ENCODE measurements around the gene SPTLC1. TPM values are rescaled to one million over a fixed set of nuclear protein-coding genes. Genes with fewer than 3 reads are reported as not detected.
A peak's percentile ranks its signal among the peaks of the same experiment; 100 is the strongest.

Gene SPTLC1
- total RNA-seq, 1 experiment from 2014 or later: 68.0 TPM

GRCh38 chr9:92058026-92058425 lies 57.2 kb downstream of the SPTLC1 start:
- Mint-ChIP-seq H3K9me3 (ENCODE audit: unreplicated experiment) (peaks cover 25% of the 10 kb centered on the region), H3K27me3 (ENCODE audit: insufficient read depth, unreplicated experiment) (no peaks in the 10 kb centered on the region), H3K27ac (ENCODE audit: low read depth, unreplicated experiment) (no peak overlapping the region), H3K4me1 (ENCODE audit: insufficient read depth, unreplicated experiment) (no peaks in the 10 kb centered on the region), H3K4me3 (ENCODE audit: unreplicated experiment) (no peak overlapping the region), H3K36me3 (ENCODE audit: insufficient read depth, unreplicated experiment) (peaks cover 64% of the 10 kb centered on the region)
- TF ChIP-seq CTCF (IDR thresholded peaks at IDR 0.05; ENCODE audit: unreplicated experiment): no peak
- intact Hi-C loops (cut with micrococcal nuclease): no loop called here
- ChIA-PET POLR2A (interaction anchor here (1.1 kb wide), 1 partner anchor 31 kb away, joined by 4 read pairs; no protein-coding TSS in a partner anchor), CTCF (no interaction called here)
- BruUV-seq (replicated peaks): no TSS peak
- no peak for DNase-seq (ENCODE audit: unreplicated experiment)

- ChIA-PET POLR2A (no interaction called here), CTCF (interaction anchor here (0.6 kb wide), 1 partner anchor 342 kb away, joined by 3 read pairs; no protein-coding TSS in a partner anchor)
- Mint-ChIP-seq H3K9me3 (ENCODE audit: unreplicated experiment) (peaks cover 17% of the 10 kb centered on the region), H3K27me3 (ENCODE audit: insufficient read depth, unreplicated experiment) (no peaks in the 10 kb centered on the region), H3K4me3 (ENCODE audit: unreplicated experiment) (no peak overlapping the region), H3K36me3 (ENCODE audit: insufficient read depth, unreplicated experiment) (peaks cover 56% of the 10 kb centered on the region), H3K27ac (ENCODE audit: low read depth, unreplicated experiment) (no peak overlapping the region), H3K4me1 (ENCODE audit: insufficient read depth, unreplicated experiment) (no peaks in the 10 kb centered on the region)
- BruUV-seq (replicated peaks): no TSS peak
- DNase-seq (ENCODE audit: unreplicated experiment): no peak
- intact Hi-C loops (cut with micrococcal nuclease): no loop called here
- TF ChIP-seq CTCF (IDR thresholded peaks at IDR 0.05; ENCODE audit: unreplicated experiment): no peak
Measured at GRCh38 chr9:92057226-92057625, 58.0 kb downstream of the SPTLC1 start.

GRCh38 chr9:92055624-92056023 lies 59.6 kb downstream of the SPTLC1 start:
- ChIA-PET CTCF (interaction anchor here (0.6 to 0.7 kb wide), 2 partner anchors 229 to 284 kb away, joined by 3 read pairs; no protein-coding TSS in a partner anchor), POLR2A (interaction anchor here (0.6 kb wide), 1 partner anchor 1042 kb away, joined by 3 read pairs; no protein-coding TSS in a partner anchor)
- H3K27me3 Mint-ChIP-seq (ENCODE audit: insufficient read depth, unreplicated experiment): no peaks in the 10 kb centered on the region
- peaks cover 40% of the 10 kb centered on the region for H3K36me3 Mint-ChIP-seq (ENCODE audit: insufficient read depth, unreplicated experiment)
- H3K9me3 Mint-ChIP-seq (ENCODE audit: unreplicated experiment): peaks cover 6% of the 10 kb centered on the region
- peak overlapping the region; percentile 7 for H3K27ac Mint-ChIP-seq (ENCODE audit: low read depth, unreplicated experiment)
- BruUV-seq (replicated peaks): no TSS peak
- no peak for TF ChIP-seq CTCF (IDR thresholded peaks at IDR 0.05; ENCODE audit: unreplicated experiment)
- H3K4me3 Mint-ChIP-seq (ENCODE audit: unreplicated experiment): no peak overlapping the region
- DNase-seq (ENCODE audit: unreplicated experiment): no peak
- intact Hi-C loops (cut with micrococcal nuclease): no loop called here
- no peaks in the 10 kb centered on the region for H3K4me1 Mint-ChIP-seq (ENCODE audit: insufficient read depth, unreplicated experiment)

- ChIA-PET CTCF (no interaction called here), POLR2A (no interaction called here)
- Mint-ChIP-seq H3K4me1 (ENCODE audit: insufficient read depth, unreplicated experiment) (no peaks in the 10 kb centered on the region), H3K36me3 (ENCODE audit: insufficient read depth, unreplicated experiment) (peaks cover 54% of the 10 kb centered on the region), H3K9me3 (ENCODE audit: unreplicated experiment) (no peaks in the 10 kb centered on the region), H3K27me3 (ENCODE audit: insufficient read depth, unreplicated experiment) (no peaks in the 10 kb centered on the region), H3K27ac (ENCODE audit: low read depth, unreplicated experiment) (no peak overlapping the region), H3K4me3 (ENCODE audit: unreplicated experiment) (no peak overlapping the region)
- TF ChIP-seq CTCF (IDR thresholded peaks at IDR 0.05; ENCODE audit: unreplicated experiment): no peak
- intact Hi-C loops (cut with micrococcal nuclease): no loop called here
- BruUV-seq (replicated peaks): no TSS peak
- no peak for DNase-seq (ENCODE audit: unreplicated experiment)
Measured at GRCh38 chr9:92048924-92049625, 66.1 kb downstream of the SPTLC1 start.

Data from MCF 10A (cell line).